Fibroblast of lung (primary cell): ENCODE data around the gene COL4A2. TPM values are rescaled to one million over a fixed set of nuclear protein-coding genes. Genes with fewer than 3 reads are reported as not detected.

ENCODE experiments used
- DNase-seq, 2 donors: peaks; one replicate each; pipeline versions ENCODE4 v3.0.0 to v3.0.0-alpha.2; 2010; ENCODE audit warnings: low read depth in 2 of 2
- H2AFZ ChIP-seq: 2 replicates; pipeline ENCODE4 v1.5.1; 2012; ENCODE audit warnings: low read length, control low read depth, inconsistent platforms
- H3K27ac ChIP-seq: 2 replicates; pipeline ENCODE4 v1.5.1; 2011; ENCODE audit warnings: low read length, control low read depth; ENCODE audit not compliant: insufficient read depth
- H3K27me3 ChIP-seq: 2 replicates; pipeline ENCODE4 v1.5.1; 2011; ENCODE audit warnings: mild to moderate bottlenecking, low read length; ENCODE audit not compliant: control insufficient read depth, insufficient read depth
- H3K36me3 ChIP-seq: 2 replicates; pipeline ENCODE4 v1.5.1; 2011; ENCODE audit warnings: low read length; ENCODE audit not compliant: control insufficient read depth, insufficient read depth
- H3K4me1 ChIP-seq: 2 replicates; pipeline ENCODE4 v1.5.1; 2011; ENCODE audit warnings: low read length; ENCODE audit not compliant: control insufficient read depth, insufficient read depth; ENCODE audit errors: extremely low read depth
- H3K4me2 ChIP-seq: 2 replicates; pipeline ENCODE4 v1.5.1; 2011; ENCODE audit warnings: low read length, control low read depth; ENCODE audit not compliant: insufficient read depth; ENCODE audit errors: extremely low read depth
- H3K4me3 ChIP-seq, 4 experiments: fragments of 200-600 bp in 1 of 4; sonication (generic) in 1 of 4; replicated peaks in 1 of 4; 2 replicates each; pipeline ENCODE4 v1.5.1; 2011 to 2016; ENCODE audit warnings: low read length in 4 of 4, low read depth in 3 of 4, mild to moderate bottlenecking in 3 of 4, control low read depth in 2 of 4, inconsistent platforms in 1 of 4, mixed read lengths in 1 of 4; ENCODE audit not compliant: insufficient read depth in 1 of 4; ENCODE audit errors: control extremely low read depth in 1 of 4
- H3K79me2 ChIP-seq: 2 replicates; pipeline ENCODE4 v1.5.1; 2012; ENCODE audit warnings: mild to moderate bottlenecking, low read length, inconsistent platforms; ENCODE audit not compliant: control insufficient read depth, insufficient read depth
- H3K9ac ChIP-seq: 2 replicates; pipeline ENCODE4 v1.5.1; 2011; ENCODE audit warnings: mild to moderate bottlenecking, low read length, control low read depth; ENCODE audit not compliant: insufficient read depth
- H3K9me3 ChIP-seq: 2 replicates; pipeline ENCODE4 v1.5.1; 2012; ENCODE audit warnings: low read depth, low read length; ENCODE audit not compliant: control insufficient read depth, insufficient read depth
- H4K20me1 ChIP-seq: 2 replicates; pipeline ENCODE4 v1.5.1; 2011; ENCODE audit warnings: low read length; ENCODE audit not compliant: control insufficient read depth, insufficient read depth; ENCODE audit errors: extremely low read depth
- EZH2 ChIP-seq: IDR thresholded peaks from 2 replicates; pipeline ENCODE4 v1.5.1; 2012; ENCODE audit warnings: low read length, control low read depth, mild to moderate bottlenecking; ENCODE audit errors: missing control alignments
- polyA plus RNA-seq, 2 donors: library from polyadenylated mRNA; depleted of rRNA in 1 of 2; stranded (reverse) in 1 of 2; unstranded in 1 of 2; fragments of >200 nt; gene quantifications; 2 replicates each; pipeline ENCODE4 v1.2.1, GENCODE V29; 2011 to 2012; ENCODE audit warnings: missing spikeins in 1 of 2
- total RNA-seq: library from RNA; depleted of rRNA; stranded (reverse); fragments of >200 nt; gene quantifications from 2 replicates; pipeline ENCODE4 v1.2.1, GENCODE V29; 2014
- TF ChIP-seq, protein P1 (sequence below), 2 donors: IDR thresholded peaks in 1 of 2; conservative IDR thresholded peaks in 1 of 2; 1 replicate in 1 of 2; 2 replicates in 1 of 2; pipeline ENCODE4 v1.5.1; 2011 to 2012; ENCODE audit warnings: low read length in 2 of 2, control low read depth in 1 of 2, inconsistent platforms in 1 of 2, low read depth in 1 of 2, mild to moderate bottlenecking in 1 of 2

COL4A2 gene
- total and polyA plus RNA-seq, 2 donors (not counting 1 experiment from before 2014, with no cell fraction given): 93.1 to 463 TPM

DNA sequence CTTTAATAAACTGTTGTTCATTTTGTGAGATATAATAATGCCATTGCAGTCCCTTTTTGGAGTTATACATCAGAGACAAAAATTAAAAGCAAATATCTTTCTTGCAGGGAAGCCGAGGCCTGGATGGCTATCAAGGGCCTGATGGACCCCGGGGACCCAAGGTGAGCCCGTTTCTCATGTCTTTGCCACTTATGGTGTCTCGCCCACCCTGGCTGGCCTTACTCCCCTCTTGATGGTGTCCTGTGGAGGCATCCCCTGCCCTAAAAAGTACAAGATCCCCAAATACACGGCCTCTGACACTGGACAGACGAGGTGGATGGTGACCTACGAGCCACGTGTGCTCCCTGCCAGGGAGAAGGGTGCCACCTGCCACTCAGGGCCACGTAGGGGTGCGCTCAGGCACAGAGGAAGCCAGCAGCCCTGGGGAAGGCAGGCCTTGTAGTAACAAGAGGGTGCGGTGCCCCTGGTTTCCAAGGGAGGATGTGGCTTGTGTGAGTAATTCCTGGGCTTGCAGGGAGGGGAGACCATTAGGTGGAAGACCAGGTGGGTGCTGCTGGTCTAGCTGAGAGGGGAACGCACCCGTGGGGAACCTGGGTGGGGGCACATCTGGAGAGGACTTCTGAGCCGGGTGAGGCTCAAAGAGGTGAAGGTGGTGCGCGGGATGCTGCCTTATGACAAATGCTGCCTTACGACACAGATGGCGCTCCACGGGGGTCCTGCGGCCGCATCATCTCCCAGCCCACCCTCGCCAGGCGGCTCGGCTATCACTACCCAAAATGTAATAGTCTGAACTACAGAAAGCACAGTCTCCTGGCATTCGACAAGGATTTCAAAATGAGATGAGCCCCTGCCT lies 138.9 kb downstream of the COL4A2 start:
- Histone ChIP-seq H3K79me2 (no peaks in the 10 kb centered on the region), H3K4me2 (no peak overlapping the region), H3K36me3 (peaks cover 8% of the 10 kb centered on the region), H3K27ac (no peak overlapping the region), H3K9me3 (no peaks in the 10 kb centered on the region), H4K20me1 (no peaks in the 10 kb centered on the region), H3K4me1 (peaks cover 28% of the 10 kb centered on the region), H3K4me3 (no peak overlapping the region), H2AFZ (no peak overlapping the region), H3K27me3 (no peaks in the 10 kb centered on the region), H3K9ac (no peak overlapping the region)
- peak in 1 of 2 donors; percentile 24 for DNase-seq
- no peak for TF ChIP-seq EZH2
- TF ChIP-seq, protein P1, sequence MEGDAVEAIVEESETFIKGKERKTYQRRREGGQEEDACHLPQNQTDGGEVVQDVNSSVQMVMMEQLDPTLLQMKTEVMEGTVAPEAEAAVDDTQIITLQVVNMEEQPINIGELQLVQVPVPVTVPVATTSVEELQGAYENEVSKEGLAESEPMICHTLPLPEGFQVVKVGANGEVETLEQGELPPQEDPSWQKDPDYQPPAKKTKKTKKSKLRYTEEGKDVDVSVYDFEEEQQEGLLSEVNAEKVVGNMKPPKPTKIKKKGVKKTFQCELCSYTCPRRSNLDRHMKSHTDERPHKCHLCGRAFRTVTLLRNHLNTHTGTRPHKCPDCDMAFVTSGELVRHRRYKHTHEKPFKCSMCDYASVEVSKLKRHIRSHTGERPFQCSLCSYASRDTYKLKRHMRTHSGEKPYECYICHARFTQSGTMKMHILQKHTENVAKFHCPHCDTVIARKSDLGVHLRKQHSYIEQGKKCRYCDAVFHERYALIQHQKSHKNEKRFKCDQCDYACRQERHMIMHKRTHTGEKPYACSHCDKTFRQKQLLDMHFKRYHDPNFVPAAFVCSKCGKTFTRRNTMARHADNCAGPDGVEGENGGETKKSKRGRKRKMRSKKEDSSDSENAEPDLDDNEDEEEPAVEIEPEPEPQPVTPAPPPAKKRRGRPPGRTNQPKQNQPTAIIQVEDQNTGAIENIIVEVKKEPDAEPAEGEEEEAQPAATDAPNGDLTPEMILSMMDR (conservative IDR thresholded peaks at IDR 0.05 in 1 of 2, IDR thresholded peaks at IDR 0.05 in 1 of 2; ENCODE audit: low read depth in 1 of 2, low read length in 2 of 2): no peak

DNA sequence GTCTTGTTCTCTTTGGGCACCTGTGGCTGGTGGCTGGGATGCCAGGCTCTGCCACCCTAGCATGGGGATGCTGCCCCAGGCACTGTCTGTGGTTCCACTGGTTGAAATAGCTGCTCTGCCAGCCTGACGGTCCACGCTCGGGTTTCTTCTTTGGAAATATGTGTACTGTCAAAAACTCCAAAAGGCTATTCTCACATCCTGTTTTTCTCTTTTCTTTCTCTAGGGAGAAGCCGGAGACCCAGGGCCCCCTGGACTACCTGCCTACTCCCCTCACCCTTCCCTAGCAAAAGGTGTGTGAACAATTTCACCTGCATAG lies 139.4 kb downstream of the COL4A2 start:
- H3K4me2 ChIP-seq: no peak overlapping the region
- H3K36me3 ChIP-seq: peaks cover 8% of the 10 kb centered on the region
- H3K79me2 ChIP-seq: no peaks in the 10 kb centered on the region
- H2AFZ ChIP-seq: no peak overlapping the region
- H3K9me3 ChIP-seq: no peaks in the 10 kb centered on the region
- H3K27me3 ChIP-seq: no peaks in the 10 kb centered on the region
- DNase-seq: no peak
- H3K27ac ChIP-seq: no peak overlapping the region
- no peak for TF ChIP-seq EZH2
- TF ChIP-seq, protein P1 (conservative IDR thresholded peaks at IDR 0.05 in 1 of 2, IDR thresholded peaks at IDR 0.05 in 1 of 2; ENCODE audit: low read depth in 1 of 2, low read length in 2 of 2): no peak
- no peak overlapping the region for H3K9ac ChIP-seq
- no peak overlapping the region for H3K4me3 ChIP-seq
- no peaks in the 10 kb centered on the region for H4K20me1 ChIP-seq
- peaks cover 28% of the 10 kb centered on the region for H3K4me1 ChIP-seq

DNA sequence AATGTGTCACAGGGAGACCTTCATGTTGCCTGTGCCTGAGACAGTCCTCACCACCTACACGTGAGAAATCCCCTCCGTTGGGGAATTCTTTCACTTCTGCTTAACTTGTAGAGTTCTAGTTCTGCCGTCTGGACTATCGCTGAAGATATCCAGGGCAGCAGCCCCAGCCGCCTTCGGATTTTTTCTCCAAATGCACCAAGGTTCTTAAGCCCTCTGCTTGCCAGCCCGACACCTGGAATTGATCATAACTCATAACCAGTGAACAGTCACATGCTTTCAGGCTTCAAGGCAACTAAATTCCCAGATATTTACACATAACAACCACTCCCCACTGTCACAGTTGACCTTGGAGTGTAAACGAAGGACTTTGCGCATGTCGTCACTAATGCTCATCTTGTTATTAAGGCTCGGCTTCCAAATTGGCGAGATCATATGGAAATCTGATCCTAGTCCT lies 140.0 kb downstream of the COL4A2 start:
- no peak overlapping the region for H3K27ac ChIP-seq
- no peaks in the 10 kb centered on the region for H3K9me3 ChIP-seq
- H2AFZ ChIP-seq: no peak overlapping the region
- no peak for TF ChIP-seq EZH2
- TF ChIP-seq, protein P1 (conservative IDR thresholded peaks at IDR 0.05 in 1 of 2, IDR thresholded peaks at IDR 0.05 in 1 of 2; ENCODE audit: low read depth in 1 of 2, low read length in 2 of 2): no peak
- H3K79me2 ChIP-seq: no peaks in the 10 kb centered on the region
- H3K27me3 ChIP-seq: no peaks in the 10 kb centered on the region
- no peaks in the 10 kb centered on the region for H4K20me1 ChIP-seq
- DNase-seq: peak; percentile 23 to 50
- no peak overlapping the region for H3K4me2 ChIP-seq
- H3K36me3 ChIP-seq: peaks cover 8% of the 10 kb centered on the region
- H3K4me3 ChIP-seq: no peak overlapping the region
- H3K4me1 ChIP-seq: peaks cover 28% of the 10 kb centered on the region
- no peak overlapping the region for H3K9ac ChIP-seq
